HG02571 (cell line): ENCODE data around the gene SLC2A6.

Source experiments
- ATAC-seq: cut with Tn5 transposase; IDR thresholded peaks from one replicate; pipeline ENCODE4 v1.9.1; 2021; ENCODE audit warnings: mild to moderate bottlenecking, moderate library complexity; ENCODE audit not compliant: unreplicated experiment

SLC2A6 gene

DNA sequence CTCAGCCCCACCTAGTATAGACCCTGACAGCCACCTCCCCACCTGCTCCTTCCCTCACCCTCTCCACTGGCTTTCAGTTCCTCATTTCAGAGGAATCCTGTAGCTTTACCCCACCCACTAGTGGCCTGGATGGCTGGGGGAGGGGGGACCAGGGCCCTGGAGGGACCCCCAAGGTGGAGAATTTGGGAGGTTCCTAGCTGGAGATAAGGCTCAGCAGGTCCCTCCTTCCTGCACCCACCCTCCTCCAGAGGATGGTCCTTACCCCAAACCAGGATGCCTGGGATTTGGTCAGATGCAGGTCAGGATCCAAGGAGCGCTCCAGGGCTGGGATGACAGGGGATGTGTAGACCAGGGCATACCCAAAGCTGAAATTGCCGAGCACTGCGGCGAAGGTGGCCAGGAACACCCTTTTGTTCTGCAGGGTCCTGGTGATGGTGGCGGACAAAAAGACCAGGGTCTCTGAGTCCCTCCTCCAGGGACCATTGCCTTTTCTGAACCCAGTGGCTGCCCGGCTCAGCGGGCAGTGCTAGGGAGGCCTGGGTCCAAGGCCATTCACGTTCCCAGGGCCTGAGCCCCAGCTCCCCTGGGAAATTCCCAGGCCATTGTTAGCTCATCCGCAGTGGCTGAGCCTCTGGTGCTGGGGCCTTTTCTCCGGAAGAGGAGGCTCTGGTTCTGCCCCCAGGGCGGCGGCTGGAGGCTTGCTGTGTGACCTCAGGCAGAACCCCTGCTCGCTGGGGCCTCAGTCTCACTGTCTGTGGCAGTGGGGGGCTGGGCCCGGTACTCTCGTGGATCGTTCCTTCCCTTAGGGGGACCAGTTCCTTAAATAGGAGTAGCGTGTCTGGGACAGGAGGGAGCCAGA is 678 bp downstream of the SLC2A6 start:
- peak; percentile 19 for ATAC-seq

DNA sequence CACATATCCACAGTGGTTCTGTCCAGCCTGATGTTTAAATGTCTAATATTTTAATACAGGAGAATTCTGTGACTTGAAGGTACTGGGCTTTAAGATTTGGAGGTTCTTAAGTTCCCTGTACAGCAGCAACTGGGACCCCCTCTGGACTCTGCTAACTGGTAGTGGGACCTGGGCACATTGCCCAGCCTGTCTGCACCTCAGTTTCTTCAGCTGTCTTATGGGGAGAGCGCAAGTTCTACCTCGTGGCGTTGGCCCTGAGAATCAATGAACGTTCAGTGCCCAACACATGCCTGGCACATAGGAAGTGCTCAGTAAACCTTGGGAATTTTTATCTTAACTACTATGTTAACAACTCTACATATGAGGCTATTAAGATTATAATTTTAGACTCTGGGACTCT is 1.4 kb downstream of the SLC2A6 start:
- no peak for ATAC-seq

DNA sequence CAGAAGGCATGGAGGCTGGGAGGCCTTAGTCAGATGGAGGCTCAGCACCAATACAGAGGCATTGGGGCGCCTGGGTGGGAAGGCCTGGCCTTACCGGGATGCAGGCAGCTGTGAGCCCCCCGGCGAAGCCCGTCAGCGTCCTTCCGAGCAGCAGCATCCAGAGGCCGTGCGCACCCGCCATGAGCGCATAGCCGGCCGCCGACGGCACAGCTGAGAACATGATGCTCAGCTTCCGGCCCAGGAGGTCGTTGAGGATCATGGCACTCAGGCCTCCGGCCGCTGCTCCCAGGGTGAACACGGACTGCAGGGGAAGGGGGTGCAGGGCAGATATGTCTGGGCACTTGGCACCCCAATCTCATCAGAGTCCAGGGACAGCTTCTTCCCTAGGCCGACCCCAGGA is 2.0 kb downstream of the SLC2A6 start:
- ATAC-seq: no peak

DNA sequence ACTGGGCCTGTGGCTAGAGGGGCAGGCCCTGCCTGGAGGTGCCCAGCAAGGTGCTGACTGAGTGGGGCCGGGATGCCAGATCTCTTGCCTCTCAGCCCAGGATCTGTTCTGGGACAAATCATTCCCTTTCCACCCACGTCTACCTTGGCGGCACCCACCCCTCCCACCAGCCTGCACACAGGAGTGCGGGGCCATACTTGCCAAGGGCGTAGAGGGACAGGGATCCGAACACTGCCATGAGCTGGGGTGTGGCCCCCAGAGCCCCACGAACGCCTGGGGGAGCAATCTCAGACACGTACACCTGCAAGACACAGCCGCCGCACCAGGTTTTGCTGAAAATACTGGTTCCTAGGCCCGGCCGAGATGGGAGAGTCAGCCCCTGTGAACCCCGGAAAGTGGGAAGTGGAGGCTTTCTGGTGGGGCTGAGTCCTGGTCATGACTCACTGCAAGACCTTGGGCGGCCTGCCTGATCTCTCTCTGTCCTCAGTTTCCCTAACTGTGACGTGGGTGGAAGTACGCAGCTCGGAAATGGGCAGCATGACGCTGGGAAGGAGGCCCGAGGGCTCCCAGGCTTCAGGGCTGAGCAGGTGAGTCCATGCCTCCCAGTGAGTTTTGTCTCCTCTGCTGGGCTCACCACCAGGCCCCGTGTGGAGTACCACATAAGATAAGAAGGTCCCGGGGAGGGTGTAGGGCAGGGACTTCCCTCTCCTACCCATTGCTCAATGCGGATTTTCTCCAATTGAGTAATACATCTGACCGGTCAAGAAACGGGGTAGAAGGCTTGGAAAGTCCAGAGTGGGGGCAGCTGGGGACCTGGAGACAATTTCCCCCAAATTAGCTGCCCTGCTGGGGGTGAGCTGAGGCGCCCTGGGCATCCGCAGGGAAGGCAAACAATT is 2.6 kb downstream of the SLC2A6 start:
- no peak for ATAC-seq

DNA sequence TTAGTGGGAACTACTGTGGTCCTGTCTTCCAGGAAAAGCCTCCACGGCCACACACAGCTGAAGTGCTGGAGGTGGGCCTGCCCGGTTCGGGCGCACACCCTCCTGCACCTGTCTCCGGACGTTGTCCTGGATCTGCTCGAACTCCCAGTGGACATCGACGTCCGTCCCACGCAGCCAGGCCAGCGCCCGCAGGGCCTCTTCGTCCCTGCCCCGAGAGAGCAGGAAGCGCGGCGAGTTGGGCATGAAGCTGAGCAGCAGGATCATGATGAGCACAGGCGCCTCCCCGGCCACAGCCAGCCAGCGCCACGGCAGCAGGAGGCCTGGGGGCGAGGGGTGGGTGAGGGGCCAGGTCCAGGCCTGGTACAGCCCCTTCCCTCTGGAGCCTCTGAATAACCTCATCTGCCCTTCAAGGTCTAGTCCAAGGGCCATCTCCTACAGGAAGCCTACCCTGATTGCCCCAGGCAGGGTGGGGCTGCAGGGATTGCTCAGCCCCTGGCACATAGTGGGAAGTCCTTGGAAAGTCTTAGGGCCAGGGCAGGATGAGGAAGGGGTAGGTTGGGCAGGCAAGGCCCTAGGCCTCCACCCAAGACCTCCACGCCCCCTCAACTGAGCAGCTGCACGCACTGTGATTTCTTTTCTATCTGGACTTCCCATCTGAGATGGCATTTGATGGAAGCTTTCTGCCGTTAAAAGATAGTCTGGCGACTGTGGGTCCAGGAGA is 3.4 kb downstream of the SLC2A6 start:
- ATAC-seq: no peak

DNA sequence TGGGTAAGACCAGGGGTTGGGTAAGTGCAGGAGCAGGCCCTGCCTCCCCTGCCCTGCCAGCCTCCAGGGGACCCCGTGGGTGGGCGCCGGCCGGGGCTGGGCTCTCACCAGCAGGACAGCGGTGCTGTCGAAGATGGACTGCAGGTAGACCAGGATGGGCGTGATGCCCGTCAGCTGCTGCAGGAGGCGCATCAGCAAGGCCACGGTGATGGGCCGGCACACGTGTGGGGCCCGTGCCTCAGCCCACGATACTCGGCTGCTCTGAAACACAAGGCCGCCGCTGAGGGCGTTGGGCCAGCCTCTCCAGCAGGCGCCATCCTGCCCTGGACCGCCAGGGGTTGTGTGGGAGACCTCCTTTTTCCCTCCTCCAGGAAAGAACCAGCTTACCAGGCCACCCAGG is 4.0 kb downstream of the SLC2A6 start:
- no peak for ATAC-seq

DNA sequence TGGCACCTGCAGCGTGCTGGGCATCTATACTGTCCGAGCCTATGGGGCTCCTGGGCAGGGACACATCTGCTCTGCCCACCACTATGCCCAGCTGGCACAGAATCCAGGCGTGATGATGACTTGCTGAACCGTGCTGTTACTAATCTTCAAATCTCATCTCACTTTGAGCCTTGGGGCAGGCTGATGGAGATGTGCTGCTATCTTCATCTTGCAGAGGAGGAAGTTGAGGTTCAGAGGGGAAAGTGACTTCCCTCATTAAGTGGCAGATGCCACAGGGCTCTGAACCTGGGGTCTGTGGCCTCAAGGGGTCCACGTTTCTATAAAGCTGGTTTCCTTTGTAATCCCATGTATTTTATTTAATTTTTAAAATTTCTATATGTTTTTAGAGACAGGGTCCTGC is 4.7 kb downstream of the SLC2A6 start:
- no peak for ATAC-seq

DNA sequence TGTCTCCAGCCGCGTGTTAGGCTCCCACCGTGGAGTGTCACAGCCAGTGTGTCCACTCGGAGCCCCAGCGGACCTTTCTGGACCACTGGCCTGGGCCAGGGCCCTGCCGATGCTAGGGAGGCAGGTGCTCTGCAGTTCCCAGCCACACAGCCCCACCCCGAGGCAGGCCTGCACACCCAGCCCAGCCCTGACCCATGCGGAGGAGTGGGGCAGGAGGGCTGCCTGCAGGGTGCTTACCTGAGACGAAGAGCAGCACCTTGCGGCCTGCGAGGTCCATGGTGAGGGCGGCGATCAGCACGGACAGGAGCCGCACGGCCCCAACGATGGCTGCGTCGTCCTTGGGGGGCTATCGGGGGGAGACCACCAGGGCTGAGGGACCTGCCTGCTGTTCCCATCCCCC is 5.2 kb downstream of the SLC2A6 start:
- no peak for ATAC-seq

DNA sequence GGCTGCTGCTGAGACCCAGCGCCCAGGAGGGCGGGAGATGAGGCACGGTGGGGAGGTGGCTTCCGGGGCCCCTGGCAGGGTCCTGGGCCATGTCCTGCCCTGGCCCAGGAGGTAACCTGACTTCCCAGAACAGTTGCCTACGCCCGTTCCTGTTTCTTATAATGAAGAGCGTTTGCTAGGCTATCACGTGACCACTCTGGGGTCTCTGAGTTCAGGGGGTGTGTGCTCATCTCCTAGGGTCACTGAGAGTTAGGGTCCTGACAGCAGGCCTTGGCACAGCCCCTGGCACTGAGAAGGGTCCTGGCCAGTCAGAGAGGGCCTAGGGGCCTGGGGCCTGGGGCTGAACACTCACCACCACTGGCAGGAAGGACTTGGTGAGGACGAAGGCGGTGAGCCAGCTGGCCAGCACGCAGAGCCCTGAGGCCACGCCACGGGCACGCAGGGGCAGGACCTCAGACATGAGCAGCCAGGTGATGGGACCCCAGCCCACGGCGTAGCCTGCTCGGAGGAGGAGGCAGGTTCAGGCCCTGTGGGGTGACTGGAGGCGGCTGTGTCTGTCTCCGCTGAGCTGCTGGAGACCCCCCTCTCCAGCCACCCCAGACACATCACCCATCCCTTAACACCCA is 6.0 kb downstream of the SLC2A6 start:
- no peak for ATAC-seq

DNA sequence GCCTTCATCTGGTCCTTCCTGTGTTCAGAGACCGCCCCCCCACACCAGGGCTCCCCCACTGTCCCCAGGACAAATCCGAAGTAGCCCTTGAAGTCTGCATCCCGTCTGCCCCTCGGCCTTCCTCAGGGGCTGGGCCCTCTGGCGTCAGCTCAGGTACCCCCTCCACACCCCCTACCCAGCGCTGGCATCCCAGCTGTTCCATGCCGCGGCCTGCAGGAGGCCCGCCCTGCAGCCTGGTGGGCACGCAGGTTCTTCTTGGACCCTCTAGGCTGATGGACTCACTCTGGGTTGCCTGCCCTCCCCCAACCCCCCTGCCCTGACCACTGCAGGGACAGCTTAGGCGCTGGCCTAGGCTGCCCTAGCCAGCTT is 6.6 kb downstream of the SLC2A6 start:
- ATAC-seq: no peak

DNA sequence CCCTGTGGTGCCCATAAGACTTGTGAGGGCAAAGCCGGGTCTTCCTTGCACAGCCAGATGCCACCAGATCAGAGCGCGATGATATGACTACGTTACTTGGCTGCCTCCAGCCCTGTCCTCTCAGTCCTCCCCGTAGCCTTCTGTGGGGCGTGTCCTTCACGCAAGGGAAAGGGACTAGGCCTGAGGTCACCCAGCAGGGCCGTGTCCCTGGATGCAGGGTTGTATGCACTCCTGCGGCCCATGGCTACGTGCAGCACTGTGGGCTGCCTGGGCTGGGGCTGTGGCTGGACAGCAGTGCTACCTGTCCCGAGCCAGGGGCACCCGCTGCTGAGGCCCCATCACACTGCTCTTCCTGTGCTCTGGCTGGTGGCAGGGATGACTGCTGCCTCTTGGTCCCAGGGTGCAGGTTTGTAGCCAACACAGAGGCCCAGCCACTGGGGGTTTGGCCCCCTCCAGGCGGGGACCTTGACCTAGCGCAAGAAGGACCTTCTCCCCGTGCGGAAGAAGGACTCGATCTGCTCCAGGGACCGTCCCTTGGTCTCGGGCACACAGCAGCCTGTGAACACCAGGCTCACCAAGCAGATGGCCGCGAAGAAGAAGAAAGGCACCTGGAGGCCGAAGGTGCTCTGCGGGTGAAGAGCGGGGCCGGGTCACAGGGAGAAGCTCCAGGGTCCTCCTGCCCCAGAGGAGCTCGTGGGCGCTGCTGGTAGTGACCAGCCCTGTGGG is 7.2 kb downstream of the SLC2A6 start:
- ATAC-seq: no peak

DNA sequence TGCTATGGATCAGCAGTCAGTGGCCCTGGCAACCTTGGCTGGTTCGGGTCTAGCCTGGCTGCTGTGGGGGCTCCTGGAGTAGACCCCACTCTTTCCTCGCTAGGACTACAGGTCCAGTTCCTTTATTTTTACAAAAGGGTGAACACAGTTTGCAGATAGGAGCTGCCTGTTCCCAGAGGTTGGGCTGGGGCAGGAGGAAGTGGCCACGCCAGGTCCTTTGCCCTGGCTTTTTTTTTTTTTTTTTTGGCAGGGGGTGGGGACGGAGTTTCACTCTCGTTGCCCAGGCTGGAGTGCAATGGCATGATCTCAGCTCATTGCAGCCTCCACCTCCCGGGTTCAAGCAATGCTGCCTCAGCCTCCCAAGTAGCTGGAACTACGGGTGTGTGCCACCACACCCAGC is 7.9 kb downstream of the SLC2A6 start:
- no peak for ATAC-seq

DNA sequence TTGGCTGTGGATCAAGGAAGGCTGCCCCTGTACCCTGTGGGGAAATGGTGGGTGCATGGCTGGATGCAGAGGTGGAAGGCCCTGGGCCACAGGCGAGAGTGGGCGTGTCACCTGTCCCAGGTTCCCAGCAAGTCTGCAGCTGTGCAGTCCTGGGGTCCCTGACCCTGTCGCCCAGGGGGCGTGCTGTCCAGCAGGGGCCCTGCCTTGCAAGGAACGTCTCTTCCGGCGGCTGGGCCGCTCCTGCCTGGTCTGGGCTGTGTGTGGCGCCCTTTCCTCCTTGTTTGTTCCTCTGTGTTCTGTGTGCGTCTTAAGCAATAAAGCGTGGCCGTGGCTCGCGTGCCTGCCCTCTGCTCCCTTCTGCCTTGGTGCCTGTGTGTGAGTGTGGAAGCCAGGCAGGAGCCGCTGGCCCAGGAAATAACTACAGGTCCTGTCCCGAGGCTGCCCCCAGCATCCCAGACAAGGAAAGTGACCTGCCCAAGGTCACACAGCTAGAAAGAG is 8.4 kb downstream of the SLC2A6 start:
- no peak for ATAC-seq

DNA sequence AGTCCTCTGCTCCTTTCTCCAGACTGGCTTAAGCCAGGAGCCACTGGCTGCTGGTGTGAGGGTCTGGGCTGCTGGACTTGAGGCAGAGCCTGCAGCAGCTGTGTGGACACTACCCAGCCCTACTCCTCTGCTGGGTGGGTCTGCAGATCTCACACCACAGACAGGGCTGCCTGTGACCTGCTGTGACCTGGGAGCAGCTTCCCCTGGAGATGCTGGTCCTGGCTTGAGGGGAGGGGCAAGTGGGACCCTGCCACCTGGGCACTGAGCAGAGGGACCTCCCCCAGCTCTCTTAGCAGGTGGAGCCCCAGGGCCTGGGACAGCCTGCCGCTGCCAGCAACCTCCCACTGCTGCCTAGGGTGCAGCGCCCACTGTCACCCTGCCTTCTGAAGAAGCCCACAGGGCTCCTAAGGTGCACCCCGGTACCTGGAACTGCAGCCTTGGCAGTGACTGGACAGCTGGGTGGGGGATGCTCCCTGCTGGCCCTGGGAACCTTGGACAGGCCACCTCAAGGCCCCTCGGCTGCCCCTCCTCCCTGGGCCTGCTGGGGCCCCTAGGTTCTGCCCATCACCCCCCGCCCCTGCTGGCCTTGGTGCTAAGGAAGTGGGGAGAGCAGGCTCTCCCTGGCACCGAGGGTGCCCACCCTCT is 10.0 kb downstream of the SLC2A6 start:
- ATAC-seq: no peak

DNA sequence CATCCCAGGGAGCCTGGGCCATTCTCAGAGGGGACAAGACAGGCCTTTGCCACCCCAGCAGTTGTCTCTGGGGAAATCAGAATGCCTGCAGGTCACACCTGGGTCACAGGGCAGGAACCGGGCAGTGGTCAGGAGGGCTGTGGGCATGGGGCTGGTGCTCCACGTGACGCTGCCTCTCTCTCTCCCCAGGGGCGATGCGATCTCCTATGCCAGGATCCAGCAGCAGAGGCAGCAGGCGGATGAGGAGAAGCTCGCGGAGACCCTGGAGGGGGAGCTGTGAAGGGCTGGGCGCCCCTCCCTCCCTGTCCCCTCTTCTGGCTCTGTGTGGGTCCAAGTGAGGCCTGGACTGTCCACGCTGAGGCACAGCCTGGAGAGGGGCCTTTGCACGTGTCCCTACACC is 10.5 kb downstream of the SLC2A6 start:
- ATAC-seq: no peak

DNA sequence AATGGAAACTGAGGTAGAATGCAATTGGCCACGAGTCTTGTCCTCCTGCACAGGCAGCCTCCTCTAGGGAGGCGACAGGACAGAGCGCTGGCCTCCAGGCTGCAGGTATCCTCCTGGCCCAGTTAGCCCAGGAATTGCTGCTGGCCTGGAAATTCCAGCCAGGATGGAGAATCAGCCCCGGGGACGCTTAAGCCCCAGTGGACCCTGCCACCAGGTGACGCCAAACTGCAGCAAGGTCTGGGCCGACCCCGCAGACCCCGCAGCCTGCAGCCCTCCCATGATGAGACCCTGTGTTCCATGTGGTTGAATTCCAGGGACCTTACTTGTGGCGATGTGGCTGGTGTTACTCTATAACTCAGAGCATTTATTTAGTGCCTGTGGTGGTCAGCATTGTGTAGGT is 11.8 kb downstream of the SLC2A6 start:
- no peak for ATAC-seq

DNA sequence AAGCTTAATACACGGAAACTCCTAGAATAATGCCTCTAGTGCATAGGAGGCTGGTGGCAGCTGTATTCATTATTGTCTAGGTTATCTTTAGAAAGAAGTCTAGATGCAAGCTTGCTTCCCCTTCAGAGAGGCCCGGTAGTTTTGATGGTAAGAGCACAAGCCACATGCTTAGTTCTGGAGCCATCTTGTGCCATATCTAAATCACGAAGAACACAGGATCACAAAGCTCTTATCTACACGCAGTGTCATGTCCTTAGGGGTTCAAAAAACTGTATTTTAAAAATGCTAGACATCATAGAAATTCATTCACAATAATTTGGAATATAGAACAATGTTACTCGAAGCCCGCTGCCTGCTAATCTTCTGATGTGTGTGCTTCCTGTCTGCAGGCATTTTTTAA is 12.9 kb downstream of the SLC2A6 start:
- ATAC-seq: no peak

DNA sequence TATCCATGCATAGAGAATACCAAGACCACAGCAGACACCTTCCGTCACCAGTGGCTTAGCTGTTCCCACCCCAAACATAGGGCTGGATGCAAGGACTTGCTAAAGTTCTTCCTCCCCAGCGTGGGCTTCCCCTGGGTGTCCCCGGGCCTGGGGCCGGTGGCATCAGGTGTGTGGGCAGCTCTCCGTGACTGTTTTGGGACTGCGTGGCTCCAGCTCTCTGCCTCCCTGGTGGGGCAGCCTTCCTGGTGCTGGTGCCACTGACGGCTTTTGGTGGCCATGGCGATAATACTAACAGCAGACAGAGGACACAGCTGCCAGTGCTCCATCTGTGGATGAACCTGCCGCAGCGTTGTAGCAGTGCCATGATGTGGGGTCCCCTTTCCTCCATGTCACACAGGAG is 14.3 kb downstream of the SLC2A6 start:
- ATAC-seq: no peak

DNA sequence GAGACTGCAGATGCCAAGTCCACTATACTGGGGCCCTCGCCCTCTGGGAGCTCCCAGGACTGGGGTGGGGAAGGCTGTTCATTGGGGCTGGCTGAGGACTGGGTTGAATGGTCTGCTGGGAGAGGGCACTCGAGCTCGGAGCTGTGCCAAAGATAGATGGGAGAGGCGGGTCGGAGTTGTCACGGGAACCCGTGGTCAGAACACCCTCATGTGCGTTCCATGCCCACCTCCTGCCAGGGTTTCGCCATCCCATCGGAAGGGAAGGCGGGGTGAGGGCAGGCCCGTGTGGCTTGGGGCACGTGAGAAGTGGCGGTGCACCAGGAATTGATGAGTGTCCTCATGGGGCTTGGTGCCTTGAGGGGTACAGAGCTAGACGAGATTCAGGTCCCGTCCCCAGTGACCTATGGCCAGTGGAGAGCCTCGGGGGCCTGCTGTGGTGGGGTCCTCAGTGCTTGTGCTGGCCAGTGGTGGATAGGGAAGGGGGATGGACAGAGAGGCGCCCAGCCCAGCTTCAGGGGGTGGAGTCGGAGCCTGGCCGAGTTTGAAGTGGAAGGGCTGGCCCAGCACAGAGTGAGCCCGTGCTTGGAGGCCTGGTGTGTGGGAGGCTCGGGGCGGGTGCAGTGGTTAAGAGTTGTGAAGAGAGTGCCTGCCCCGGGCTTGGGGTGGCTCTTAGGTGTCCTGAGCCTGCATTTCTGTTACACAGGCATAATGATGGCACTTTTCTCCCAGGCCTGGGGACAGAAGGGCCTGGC is 14.9 kb downstream of the SLC2A6 start:
- no peak for ATAC-seq
